H1 (cell line): Measurements from ENCODE around the gene SV2C. TPM values are rescaled to one million over a fixed set of nuclear protein-coding genes. Genes with fewer than 3 reads are reported as not detected.
A peak's percentile ranks its signal among the peaks of the same experiment; 100 is the strongest.

Source experiments
- CTCF ChIA-PET: fragments of 300-600 bp; sonication (Branson Sonifier 250); formaldehyde crosslinking; loops from one replicate; lab custom pipeline; 2021; ENCODE audit not compliant: partially characterized antibody; lab: Charles Lee
- POLR2A ChIA-PET: fragments of 300-600 bp; sonication (Branson Sonifier 250); formaldehyde crosslinking; loops from one replicate; lab custom pipeline; 2021; ENCODE audit warnings: inconsistent platforms; ENCODE audit not compliant: partially characterized antibody; lab: Charles Lee
- DNase-seq, 2 experiments: peaks; one replicate each; pipeline versions ENCODE4 v3.0.0 to v3.0.0-alpha.2; 2010 to 2022; ENCODE audit warnings: low spot score in 2 of 2, low read depth in 1 of 2, mixed read lengths in 1 of 2
- FAIRE-seq: peaks from 2 replicates; lab custom pipeline; 2011; peaks lifted over from hg19 to GRCh38; lab: Jason Lieb, UNC
- H2AFZ ChIP-seq: 2 replicates; pipeline ENCODE4 v1.8.1; 2012; ENCODE audit warnings: low read length, inconsistent platforms
- H2AK5ac ChIP-seq: 2 replicates; pipeline ENCODE4 v1.6.1; 2013; ENCODE audit warnings: low read depth, low read length
- H2BK120ac ChIP-seq: replicated peaks from 2 replicates; pipeline ENCODE3; 2013; ENCODE audit warnings: low read depth, low read length, inconsistent platforms
- H2BK12ac ChIP-seq: 2 replicates; pipeline ENCODE4 v1.6.1; 2013; ENCODE audit warnings: low read depth, low read length
- H2BK15ac ChIP-seq: 2 replicates; pipeline ENCODE4 v1.6.1; 2013; ENCODE audit warnings: low read length
- H2BK20ac ChIP-seq: 2 replicates; pipeline ENCODE4 v1.6.1; 2013; ENCODE audit warnings: low read length
- H2BK5ac ChIP-seq: 2 replicates; pipeline ENCODE4 v1.6.1; 2013; ENCODE audit warnings: low read depth, low read length
- H3K14ac ChIP-seq: 2 replicates; pipeline ENCODE4 v1.6.1; 2013; ENCODE audit warnings: inconsistent platforms; ENCODE audit not compliant: insufficient read length
- H3K18ac ChIP-seq: 2 replicates; pipeline ENCODE4 v1.6.1; 2013; ENCODE audit warnings: low read length; ENCODE audit errors: extremely low read depth
- H3K23ac ChIP-seq: 2 replicates; pipeline ENCODE4 v1.6.1; 2013; ENCODE audit warnings: inconsistent platforms; ENCODE audit not compliant: insufficient read length
- H3K23me2 ChIP-seq: 2 replicates; pipeline ENCODE4 v1.6.1; 2013; ENCODE audit warnings: low read depth, low read length
- H3K27ac ChIP-seq: 2 replicates; pipeline ENCODE4 v1.6.1; 2011; ENCODE audit warnings: low read depth, low read length, inconsistent platforms
- H3K27me3 ChIP-seq, 4 experiments: replicated peaks in 1 of 4; 1 replicate in 1 of 4; 2 replicates in 3 of 4; pipeline versions ENCODE4 v1.6.1 to v1.8.1; 2011 to 2013; ENCODE audit warnings: low read length in 3 of 4, mild to moderate bottlenecking in 3 of 4, inconsistent platforms in 2 of 4, mixed read lengths in 2 of 4, moderate library complexity in 1 of 4; ENCODE audit not compliant: control insufficient read depth in 3 of 4, insufficient read depth in 3 of 4; ENCODE audit errors: extremely low read depth in 1 of 4
- H3K36me3 ChIP-seq, 4 experiments: 2 replicates each; pipeline versions ENCODE4 v1.6.1 to v1.8.1; 2011 to 2013; ENCODE audit warnings: mild to moderate bottlenecking in 4 of 4, low read length in 3 of 4, moderate library complexity in 2 of 4, control low read depth in 1 of 4, inconsistent platforms in 1 of 4; ENCODE audit not compliant: insufficient read depth in 4 of 4, control insufficient read depth in 2 of 4
- H3K4ac ChIP-seq: replicated peaks from 2 replicates; pipeline ENCODE3; 2013; ENCODE audit warnings: low read length, low read depth, mixed read lengths, inconsistent platforms; ENCODE audit not compliant: insufficient read length
- H3K4me1 ChIP-seq, 4 experiments: replicated peaks in 1 of 4; 1 replicate in 1 of 4; 2 replicates in 3 of 4; pipeline versions ENCODE4 v1.6.1 to v1.8.1; 2011 to 2013; ENCODE audit warnings: low read length in 3 of 4, inconsistent platforms in 2 of 4, mixed read lengths in 1 of 4; ENCODE audit not compliant: insufficient read depth in 4 of 4, control insufficient read depth in 3 of 4
- H3K4me2 ChIP-seq, 2 experiments: 2 replicates each; pipeline versions ENCODE4 v1.6.1 to v1.8.1; 2011 to 2013; ENCODE audit warnings: low read depth in 2 of 2, low read length in 2 of 2, control low read depth in 1 of 2, inconsistent platforms in 1 of 2, mild to moderate bottlenecking in 1 of 2; ENCODE audit not compliant: insufficient read depth in 1 of 2
- H3K4me3 ChIP-seq, 4 experiments: fragments of 200-600, 300-600 bp in 1 of 4; sonication (generic), shearing (Covaris generic), sonication (Bioruptor Twin) in 1 of 4; 2 replicates each; pipeline versions ENCODE4 v1.5.1 to v1.8.1; 2011 to 2016; ENCODE audit warnings: low read length in 4 of 4, low read depth in 3 of 4, control low read depth in 2 of 4, inconsistent platforms in 2 of 4, mild to moderate bottlenecking in 2 of 4, mixed read lengths in 1 of 4, moderate library complexity in 1 of 4; ENCODE audit not compliant: insufficient read depth in 2 of 4; ENCODE audit errors: extremely low read depth in 1 of 4
- H3K56ac ChIP-seq: replicated peaks from 2 replicates; pipeline ENCODE3; 2013; ENCODE audit warnings: low read depth, mild to moderate bottlenecking, mixed read lengths, low read length, inconsistent platforms; ENCODE audit not compliant: insufficient read length
- H3K79me1 ChIP-seq: 2 replicates; pipeline ENCODE4 v1.6.1; 2013; ENCODE audit warnings: low read depth, low read length, control low read depth
- H3K79me2 ChIP-seq, 2 experiments: 2 replicates each; pipeline versions ENCODE4 v1.6.1 to v1.8.1; 2012 to 2013; ENCODE audit warnings: low read length in 2 of 2, mild to moderate bottlenecking in 2 of 2, inconsistent platforms in 1 of 2; ENCODE audit not compliant: insufficient read depth in 2 of 2, control insufficient read depth in 1 of 2
- H3K9ac ChIP-seq, 4 experiments: replicated peaks in 1 of 4; 1 replicate in 1 of 4; 2 replicates in 3 of 4; pipeline versions ENCODE4 v1.6.1 to v1.8.1; 2011 to 2013; ENCODE audit warnings: low read depth in 3 of 4, low read length in 3 of 4, control low read depth in 2 of 4, mild to moderate bottlenecking in 2 of 4, moderate library complexity in 2 of 4, inconsistent platforms in 1 of 4; ENCODE audit errors: extremely low read depth in 1 of 4
- H3K9me3 ChIP-seq, 2 experiments: 2 replicates each; pipeline versions ENCODE4 v1.6.1 to v1.8.1; 2012 to 2013; ENCODE audit warnings: mild to moderate bottlenecking in 2 of 2, moderate library complexity in 2 of 2, control low read depth in 1 of 2, inconsistent platforms in 1 of 2, low read depth in 1 of 2, low read length in 1 of 2, mixed read lengths in 1 of 2; ENCODE audit not compliant: insufficient read depth in 2 of 2
- H4K20me1 ChIP-seq, 2 experiments: replicated peaks in 1 of 2; 2 replicates each; pipeline versions ENCODE3 to v1.8.1; 2011 to 2013; ENCODE audit warnings: inconsistent platforms in 2 of 2, low read length in 2 of 2, mild to moderate bottlenecking in 1 of 2; ENCODE audit not compliant: insufficient read depth in 2 of 2, control insufficient read depth in 1 of 2
- H4K5ac ChIP-seq: 2 replicates; pipeline ENCODE4 v1.6.1; 2013; ENCODE audit warnings: low read length, low read depth, mixed read lengths, inconsistent platforms; ENCODE audit not compliant: insufficient read length
- H4K8ac ChIP-seq: 2 replicates; pipeline ENCODE4 v1.8.0; 2013; ENCODE audit warnings: mild to moderate bottlenecking, moderate library complexity, low read length, inconsistent platforms; ENCODE audit not compliant: insufficient read depth; ENCODE audit errors: extremely low read depth
- H4K91ac ChIP-seq: replicated peaks from 2 replicates; pipeline ENCODE3; 2013; ENCODE audit warnings: low read length, mixed read lengths, inconsistent platforms; ENCODE audit not compliant: insufficient read length
- CHD2 ChIP-seq: IDR thresholded peaks from 2 replicates; pipeline ENCODE4 v1.6.1; 2012; ENCODE audit warnings: low read length, improper control_type of control experiment
- EGR1 ChIP-seq: IDR thresholded peaks from 2 replicates; pipeline ENCODE4 v1.6.1; 2011; ENCODE audit warnings: low read depth, low read length, borderline replicate concordance
- PHF8 ChIP-seq: fragments of 200-600 bp; sonication (generic); conservative IDR thresholded peaks from 2 replicates; pipeline ENCODE4 v1.7.1; 2012; ENCODE audit warnings: low read depth, mild to moderate bottlenecking, inconsistent platforms, low read length, moderate library complexity
- RXRA ChIP-seq: IDR thresholded peaks from 2 replicates; pipeline ENCODE4 v1.6.1; 2011; ENCODE audit warnings: low read depth, mild to moderate bottlenecking, low read length, moderate library complexity; ENCODE audit not compliant: insufficient read depth
- SIN3A ChIP-seq, 2 experiments: IDR thresholded peaks in 1 of 2; conservative IDR thresholded peaks in 1 of 2; 2 replicates each; pipeline ENCODE4 v1.6.1; 2011 to 2012; ENCODE audit warnings: low read length in 2 of 2, improper control_type of control experiment in 1 of 2, low read depth in 1 of 2, mild to moderate bottlenecking in 1 of 2
- TCF12 ChIP-seq: IDR thresholded peaks from 2 replicates; pipeline ENCODE4 v1.6.1; 2011; ENCODE audit warnings: low read depth, mild to moderate bottlenecking, low read length
- TEAD4 ChIP-seq: IDR thresholded peaks from 2 replicates; pipeline ENCODE4 v1.6.1; 2012; ENCODE audit warnings: low read depth, low read length, inconsistent platforms, mixed read lengths
- WGBS, 2 experiments: shearing (Covaris generic) in 1 of 2; methylation state at CpG; one replicate each; pipeline versions ENCODE4 v1.1.6 to v1.1.7; 2013 to 2015; ENCODE audit warnings: low lambda C conversion rate in 2 of 2, mixed read lengths in 2 of 2, inconsistent platforms in 1 of 2, low coverage in 1 of 2, missing lambda C conversion rate in 1 of 2; ENCODE audit not compliant: insufficient replicate concordance in 2 of 2, insufficient coverage in 1 of 2, insufficient read length in 1 of 2; ENCODE audit errors: extremely low coverage in 1 of 2, missing lambda C conversion rate in 1 of 2; 5-methylcytosine and 5-hydroxymethylcytosine counted together
- polyA plus RNA-seq, 7 experiments: library from polyadenylated mRNA; depleted of rRNA in 3 of 7; stranded (reverse) in 5 of 7; unstranded in 2 of 7; fragments of >200 nt in 5 of 7; fragments of 200-250 nt in 2 of 7; gene quantifications; 1 replicate in 5 of 7; 2 replicates in 1 of 7; 4 replicates in 1 of 7; pipeline versions ENCODE4 v1.2.1 to v1.2.3, GENCODE V29; 2011 to 2013; ENCODE audit warnings: missing spikeins in 2 of 7, mixed read lengths in 2 of 7
- total RNA-seq: library from RNA; stranded (reverse); fragmentation: NEBNext Ultra II Directional; extraction: Animal tissue kit (Norgen Biotek cat#: 25700); gene quantifications from 2 replicates; pipeline ENCODE4 v1.2.1, GENCODE V29; 2021
- TF ChIP-seq, protein P1 (sequence below), 3 experiments: IDR thresholded peaks; 1 replicate in 2 of 3; 2 replicates in 1 of 3; pipeline versions ENCODE4 v1.5.1 to v1.6.1; 2011; ENCODE audit warnings: low read length in 3 of 3, mild to moderate bottlenecking in 3 of 3, inconsistent platforms in 2 of 3, low read depth in 1 of 3, moderate library complexity in 1 of 3; ENCODE audit not compliant: insufficient read depth in 1 of 3; ENCODE audit errors: control extremely low read depth in 1 of 3
- TF ChIP-seq, protein P2 (sequence below): IDR thresholded peaks from 2 replicates; pipeline ENCODE4 v1.6.1; 2012; ENCODE audit warnings: inconsistent platforms

SV2C gene
- total and polyA plus RNA-seq, 2 of the 8 experiments (the other 6 are each of a cell fraction or from before 2014, with no cell fraction given): 0.08 to 0.24 TPM

DNA sequence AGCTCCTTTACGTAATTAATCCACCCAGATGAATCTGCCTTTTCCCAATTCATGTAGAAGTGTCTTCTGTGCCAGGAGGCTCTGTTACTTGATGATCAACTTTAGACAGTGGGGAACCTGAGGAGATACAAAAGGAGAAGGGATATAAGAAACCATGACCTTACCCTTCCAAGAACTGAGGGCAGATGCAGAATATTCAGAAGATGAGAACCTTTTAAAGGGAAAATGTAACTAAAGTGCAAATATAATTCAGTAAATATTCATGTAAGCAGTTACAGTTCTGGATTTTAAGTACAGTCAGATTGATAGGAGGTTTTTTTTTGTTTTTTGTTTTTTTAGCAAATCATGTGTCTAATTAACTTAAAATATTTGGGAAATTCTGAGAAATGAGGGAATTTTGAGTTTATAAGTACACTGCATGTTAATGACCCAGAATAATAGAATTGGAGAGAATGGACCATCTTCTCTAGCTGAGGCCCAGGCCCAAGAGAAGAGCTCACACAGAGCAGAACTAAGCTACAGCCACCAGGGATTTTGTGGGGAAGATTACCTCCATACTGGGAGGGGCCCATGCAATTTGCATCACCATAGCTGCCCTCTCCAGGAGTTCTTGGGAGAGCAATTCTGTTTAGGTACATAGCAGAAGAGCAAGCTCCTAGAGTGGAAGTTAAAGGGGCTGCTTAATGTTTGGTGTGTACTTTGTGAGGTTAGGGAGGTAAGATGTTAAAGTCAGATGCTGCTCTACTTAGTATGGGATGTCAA, 61.5 kb downstream of the SV2C start:
- Histone ChIP-seq H3K27me3 (peaks cover 0 to 2% (median 0%) of the 10 kb centered on the region in 4 experiments; a peak in 1 of 7 replicates), H3K14ac (no peak overlapping the region), H3K4me3 (no peak overlapping the region), H3K56ac (no peak overlapping the region), H3K9me3 (no peaks in the 10 kb centered on the region), H3K36me3 (no peaks in the 10 kb centered on the region), H3K18ac (no peak overlapping the region), H3K79me2 (no peaks in the 10 kb centered on the region), H2BK12ac (no peak overlapping the region), H3K4ac (no peak overlapping the region), H2AFZ (no peak overlapping the region), H4K20me1 (no peaks in the 10 kb centered on the region), H4K91ac (no peak overlapping the region), H3K4me1 (peaks cover 0 to 4% (median 2%) of the 10 kb centered on the region in 4 experiments; a peak in 2 of 7 replicates), H2BK20ac (no peak overlapping the region), H3K79me1 (no peaks in the 10 kb centered on the region), H2BK120ac (no peak overlapping the region), H4K8ac (no peak overlapping the region), H4K5ac (no peak overlapping the region), H2BK15ac (no peak overlapping the region), H2BK5ac (no peak overlapping the region), H3K23ac (no peak overlapping the region), H3K9ac (no peak overlapping the region), H3K27ac (no peak overlapping the region), H3K23me2 (no peaks in the 10 kb centered on the region), H3K4me2 (peak overlapping the region in 1 of 2 experiments; percentile 18; a peak in 1 of 4 replicates), H2AK5ac (no peak overlapping the region)
- DNase-seq: peak in 1 of 2 experiments; percentile 15
- ChIA-PET POLR2A (no interaction called here), CTCF (interaction anchor here (0.9 to 5.0 kb wide), 11 partner anchors 7 to 112 kb away, joined by 3 to 38 read pairs (median 9); no protein-coding TSS in a partner anchor)
- 50% methylated on average over 1 of the region's 1 CpG; no CpG with 5 or more reads in 1 of the 2 experiments for WGBS, 2 experiments
- peak; percentile 45 for FAIRE-seq
- TF ChIP-seq TEAD4 (0 out of 2 replicates have a peak, but pooled peaks have one; percentile 15), EGR1 (0 out of 2 replicates have a peak, but pooled peaks have one; percentile 33), CHD2 (no peak), PHF8 (no peak), SIN3A (conservative IDR thresholded peaks at IDR 0.05 in 1 of 2, IDR thresholded peaks at IDR 0.05 in 1 of 2; ENCODE audit: low read depth in 1 of 2, low read length in 2 of 2) (no peak), TCF12 (no peak), RXRA (no peak)
- TF ChIP-seq, protein P1, sequence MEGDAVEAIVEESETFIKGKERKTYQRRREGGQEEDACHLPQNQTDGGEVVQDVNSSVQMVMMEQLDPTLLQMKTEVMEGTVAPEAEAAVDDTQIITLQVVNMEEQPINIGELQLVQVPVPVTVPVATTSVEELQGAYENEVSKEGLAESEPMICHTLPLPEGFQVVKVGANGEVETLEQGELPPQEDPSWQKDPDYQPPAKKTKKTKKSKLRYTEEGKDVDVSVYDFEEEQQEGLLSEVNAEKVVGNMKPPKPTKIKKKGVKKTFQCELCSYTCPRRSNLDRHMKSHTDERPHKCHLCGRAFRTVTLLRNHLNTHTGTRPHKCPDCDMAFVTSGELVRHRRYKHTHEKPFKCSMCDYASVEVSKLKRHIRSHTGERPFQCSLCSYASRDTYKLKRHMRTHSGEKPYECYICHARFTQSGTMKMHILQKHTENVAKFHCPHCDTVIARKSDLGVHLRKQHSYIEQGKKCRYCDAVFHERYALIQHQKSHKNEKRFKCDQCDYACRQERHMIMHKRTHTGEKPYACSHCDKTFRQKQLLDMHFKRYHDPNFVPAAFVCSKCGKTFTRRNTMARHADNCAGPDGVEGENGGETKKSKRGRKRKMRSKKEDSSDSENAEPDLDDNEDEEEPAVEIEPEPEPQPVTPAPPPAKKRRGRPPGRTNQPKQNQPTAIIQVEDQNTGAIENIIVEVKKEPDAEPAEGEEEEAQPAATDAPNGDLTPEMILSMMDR (IDR thresholded peaks at IDR 0.05; ENCODE audit: control extremely low read depth in 1 of 3, insufficient read depth in 1 of 3, low read depth in 1 of 3, low read length in 3 of 3): no peak
- TF ChIP-seq, protein P2, sequence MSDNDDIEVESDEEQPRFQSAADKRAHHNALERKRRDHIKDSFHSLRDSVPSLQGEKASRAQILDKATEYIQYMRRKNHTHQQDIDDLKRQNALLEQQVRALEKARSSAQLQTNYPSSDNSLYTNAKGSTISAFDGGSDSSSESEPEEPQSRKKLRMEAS: no peak
